Measurements from ENCODE around the gene NOVA1.

NOVA1 gene

GRCh38 chr14:26429205-26429604, 168.6 kb downstream of the NOVA1 start:
- no peak for DNase-seq

- DNase-seq: no peak
Observed at GRCh38 chr14:26427097-26427496, 170.7 kb downstream of the NOVA1 start.

GRCh38 chr14:26424537-26424936, 173.3 kb downstream of the NOVA1 start:
- no peak for DNase-seq

- DNase-seq: no peak
Observed at GRCh38 chr14:26415618-26416123, 182.2 kb downstream of the NOVA1 start.

GRCh38 chr14:26414926-26415325, 182.9 kb downstream of the NOVA1 start:
- DNase-seq: no peak

- no peak for DNase-seq
Observed at GRCh38 chr14:26414103-26414502, 183.7 kb downstream of the NOVA1 start.

GRCh38 chr14:26412421-26412820, 185.4 kb downstream of the NOVA1 start:
- no peak for DNase-seq

- no peak for DNase-seq
Observed at GRCh38 chr14:26410189-26410685, 187.6 kb downstream of the NOVA1 start.

- no peak for DNase-seq
Observed at GRCh38 chr14:26404927-26405326, 192.9 kb downstream of the NOVA1 start.

- DNase-seq: no peak
Observed at GRCh38 chr14:26403760-26404159, 194.1 kb downstream of the NOVA1 start.

GRCh38 chr14:26402126-26402525, 195.7 kb downstream of the NOVA1 start:
- DNase-seq: no peak

- no peak for DNase-seq
Observed at GRCh38 chr14:26401179-26401968, 196.5 kb downstream of the NOVA1 start.

- no peak for DNase-seq
Observed at GRCh38 chr14:26400373-26400772, 197.5 kb downstream of the NOVA1 start.

- DNase-seq: no peak
Observed at GRCh38 chr14:26398616-26399015, 199.2 kb downstream of the NOVA1 start.

Data from hematopoietic multipotent progenitor cell treated with erythropoietin and hydrocortisone succinate and interleukin-3 and kit ligand, for 4 days (in vitro differentiated cells).